Ascending aorta (tissue), 2 donors: ENCODE measurements around the gene PREX1. TPM values are rescaled to one million over a fixed set of nuclear protein-coding genes. Genes with fewer than 3 reads are reported as not detected.
A peak's percentile ranks its signal among the peaks of the same experiment; 100 is the strongest.
"Not testable (repeated sequence)": the region's sequence is repeated elsewhere in the genome, so short reads cannot be mapped to it uniquely, and the experiment has no call there.

Experiments
- DNase-seq, 2 donors: peaks; one replicate each; pipeline ENCODE4 v3.0.0-alpha.2; 2019; ENCODE audit warnings: low spot score in 2 of 2
- H3K27ac ChIP-seq, 2 donors: fragments of 200-600 bp; sonication (generic); one replicate each; pipeline ENCODE4 v1.5.1; 2016 to 2017; ENCODE audit warnings: mild to moderate bottlenecking in 1 of 2
- H3K27me3 ChIP-seq: fragments of 200-600 bp; sonication (generic); one replicate; pipeline ENCODE4 v1.5.1; 2017
- H3K36me3 ChIP-seq, 2 donors: fragments of 200-600 bp; sonication (generic); one replicate each; pipeline ENCODE4 v1.5.1; 2016
- H3K4me1 ChIP-seq, 2 donors: fragments of 200-600 bp; sonication (generic); one replicate each; pipeline ENCODE4 v1.5.1; 2016 to 2017; ENCODE audit warnings: mild to moderate bottlenecking in 1 of 2
- H3K4me3 ChIP-seq, 2 donors: fragments of 200-600 bp; sonication (generic); one replicate each; pipeline ENCODE4 v1.5.1; 2016 to 2017; ENCODE audit warnings: mild to moderate bottlenecking in 1 of 2
- H3K9me3 ChIP-seq, 2 donors: fragments of 200-600 bp; sonication (generic); one replicate each; pipeline ENCODE4 v1.5.1; 2016
- intact Hi-C: fragments of 100-400 bp; cut with DNase I; formaldehyde crosslinking; loops from one replicate; pipeline ENCODE4 v1.15.1; 2023
- total RNA-seq: library from RNA; depleted of rRNA; stranded (reverse); fragments of >200 nt; gene quantifications from one replicate; pipeline ENCODE4 v1.1.0, GENCODE V29; 2016
- TF ChIP-seq, protein P1 (sequence below), 3 experiments: fragments of 200-600 bp in 2 of 3; fragments of 450-650 bp in 1 of 3; sonication (generic) in 2 of 3; IDR thresholded peaks; one replicate each; pipeline ENCODE4 v1.5.1; 2016 to 2019; ENCODE audit warnings: antibody characterized with exemption in 3 of 3, mild to moderate bottlenecking in 1 of 3, moderate library complexity in 1 of 3

PREX1 gene
- total RNA-seq, 1 donor from 2014 or later, result 75.4 TPM

DNA sequence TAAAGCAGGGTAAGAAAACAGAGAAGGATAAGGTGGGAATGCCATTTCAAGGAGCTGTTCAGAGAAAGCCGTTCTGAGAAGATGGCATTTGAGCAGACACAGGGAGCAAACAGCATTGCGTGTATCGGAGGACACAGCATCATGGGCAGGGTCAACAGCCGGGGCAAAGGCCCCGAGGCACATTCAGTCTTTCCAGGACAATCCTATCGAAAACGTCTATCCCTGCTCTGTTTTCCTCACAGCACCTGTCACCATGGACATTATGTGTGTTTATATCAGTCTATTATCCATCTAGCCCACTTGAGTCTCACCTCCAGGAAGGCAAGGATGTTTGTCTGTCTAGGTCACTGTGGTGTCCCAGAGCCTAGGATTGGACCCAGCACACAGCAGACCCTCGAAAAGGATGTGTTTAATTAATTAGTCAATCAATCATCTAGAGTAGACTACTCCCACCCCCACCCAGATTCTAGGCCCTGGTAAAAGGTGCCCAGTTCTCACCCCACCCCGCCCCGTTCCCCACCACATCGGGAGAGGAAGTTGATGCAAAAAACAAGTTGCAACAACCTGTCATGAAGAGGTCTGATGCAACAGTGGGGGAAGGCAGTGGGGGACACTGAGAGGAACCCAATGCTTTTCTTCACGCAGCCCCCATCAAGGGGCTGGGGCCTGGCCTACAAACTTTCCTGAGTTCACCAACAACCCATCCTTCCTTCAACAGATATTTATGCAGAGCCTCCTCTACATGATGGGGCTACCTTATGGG, 66.6 kb downstream of the PREX1 start:
- TF ChIP-seq, protein P1, sequence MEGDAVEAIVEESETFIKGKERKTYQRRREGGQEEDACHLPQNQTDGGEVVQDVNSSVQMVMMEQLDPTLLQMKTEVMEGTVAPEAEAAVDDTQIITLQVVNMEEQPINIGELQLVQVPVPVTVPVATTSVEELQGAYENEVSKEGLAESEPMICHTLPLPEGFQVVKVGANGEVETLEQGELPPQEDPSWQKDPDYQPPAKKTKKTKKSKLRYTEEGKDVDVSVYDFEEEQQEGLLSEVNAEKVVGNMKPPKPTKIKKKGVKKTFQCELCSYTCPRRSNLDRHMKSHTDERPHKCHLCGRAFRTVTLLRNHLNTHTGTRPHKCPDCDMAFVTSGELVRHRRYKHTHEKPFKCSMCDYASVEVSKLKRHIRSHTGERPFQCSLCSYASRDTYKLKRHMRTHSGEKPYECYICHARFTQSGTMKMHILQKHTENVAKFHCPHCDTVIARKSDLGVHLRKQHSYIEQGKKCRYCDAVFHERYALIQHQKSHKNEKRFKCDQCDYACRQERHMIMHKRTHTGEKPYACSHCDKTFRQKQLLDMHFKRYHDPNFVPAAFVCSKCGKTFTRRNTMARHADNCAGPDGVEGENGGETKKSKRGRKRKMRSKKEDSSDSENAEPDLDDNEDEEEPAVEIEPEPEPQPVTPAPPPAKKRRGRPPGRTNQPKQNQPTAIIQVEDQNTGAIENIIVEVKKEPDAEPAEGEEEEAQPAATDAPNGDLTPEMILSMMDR (IDR thresholded peaks at IDR 0.05), result no peak
- no peaks in the 10 kb centered on the region for H3K27me3 ChIP-seq
- intact Hi-C loops, result no loop called here
- H3K9me3 ChIP-seq, result peaks cover 0 to 2% of the 10 kb centered on the region in 2 donors
- no peak for DNase-seq
- peak overlapping the region; percentile 0 to 2 for H3K27ac ChIP-seq
- H3K4me3 ChIP-seq, result no peak overlapping the region
- no peaks in the 10 kb centered on the region for H3K36me3 ChIP-seq
- peaks cover 0 to 20% of the 10 kb centered on the region in 2 donors for H3K4me1 ChIP-seq

GRCh38 chr20:48760403-48760983, 67.3 kb downstream of the PREX1 start:
- H3K27ac ChIP-seq, result peak overlapping the region; percentile 0 to 2

GRCh38 chr20:48759631-48760245, 68.1 kb downstream of the PREX1 start:
- Histone ChIP-seq H3K4me3 (no peak overlapping the region), H3K4me1 (peaks cover 0 to 20% of the 10 kb centered on the region in 2 donors), H3K36me3 (no peaks in the 10 kb centered on the region), H3K27ac (no peak overlapping the region), H3K27me3 (no peaks in the 10 kb centered on the region), H3K9me3 (peaks cover 0 to 1% of the 10 kb centered on the region in 2 donors)
- TF ChIP-seq, protein P1 (IDR thresholded peaks at IDR 0.05), result no peak
- no peak for DNase-seq
- intact Hi-C loops, result no loop called here

More at GRCh38 chr20:48760403-48760983, 67.3 kb downstream of the PREX1 start:
- peaks cover 0 to 20% of the 10 kb centered on the region in 2 donors for H3K4me1 ChIP-seq
- H3K36me3 ChIP-seq, result no peaks in the 10 kb centered on the region
- TF ChIP-seq, protein P1 (IDR thresholded peaks at IDR 0.05), result no peak
- H3K4me3 ChIP-seq, result no peak overlapping the region
- H3K9me3 ChIP-seq, result peaks cover 0 to 2% of the 10 kb centered on the region in 2 donors
- no peak for DNase-seq
- H3K27me3 ChIP-seq, result no peaks in the 10 kb centered on the region
- intact Hi-C loops, result no loop called here

DNA sequence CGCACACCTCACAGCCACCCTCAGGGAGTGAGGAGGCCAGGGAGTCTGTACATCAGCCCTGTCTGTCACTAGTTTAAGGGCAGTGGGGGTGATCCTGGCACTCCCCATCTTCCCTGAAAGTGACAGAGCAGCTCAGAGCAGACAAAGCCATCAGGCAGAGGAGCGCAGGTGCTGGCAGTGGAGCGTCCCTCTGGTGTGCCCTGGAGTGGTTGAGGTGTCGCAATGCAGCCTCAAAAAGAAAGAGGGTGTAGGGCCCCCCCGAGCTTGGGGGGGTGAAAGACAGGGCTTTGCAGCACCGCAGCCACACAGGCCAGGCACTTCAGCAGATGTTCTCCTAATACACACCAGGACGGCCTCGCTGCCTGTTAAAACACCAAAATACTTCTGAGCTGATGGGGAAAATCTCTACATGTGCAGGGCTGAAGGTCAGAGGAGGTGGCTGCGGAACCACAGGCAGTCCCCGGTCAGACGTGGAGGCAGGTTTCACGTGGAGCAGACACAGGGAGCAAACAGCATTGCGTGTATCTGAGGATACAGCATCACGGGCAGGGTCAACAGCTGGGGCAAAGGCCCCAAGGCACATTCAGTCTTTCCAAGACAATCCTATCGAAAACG, 69.5 kb downstream of the PREX1 start:
- no peak overlapping the region for H3K27ac ChIP-seq
- intact Hi-C loops, result no loop called here
- TF ChIP-seq, protein P1 (IDR thresholded peaks at IDR 0.05), result no peak
- H3K4me3 ChIP-seq, result no peak overlapping the region
- peaks cover 0 to 20% of the 10 kb centered on the region in 2 donors for H3K4me1 ChIP-seq
- no peak for DNase-seq
- no peaks in the 10 kb centered on the region for H3K27me3 ChIP-seq
- no peaks in the 10 kb centered on the region for H3K36me3 ChIP-seq
- no peaks in the 10 kb centered on the region for H3K9me3 ChIP-seq

GRCh38 chr20:48756774-48757173, 71.0 kb downstream of the PREX1 start:
- H3K27ac ChIP-seq, DNase-seq, intact Hi-C loops, H3K9me3 ChIP-seq, H3K27me3 ChIP-seq, H3K36me3 ChIP-seq, H3K4me3 ChIP-seq: not testable (repeated sequence)
- H3K4me1 ChIP-seq, result peaks cover 0 to 17% of the 10 kb centered on the region in 2 donors
